Upper lobe of left lung (tissue), 4 donors: ENCODE measurements around the gene BCL2.

Source experiments
- EP300 ChIP-seq, 4 donors: sonication (generic); formaldehyde crosslinking; IDR thresholded peaks; one replicate each; pipeline ENCODE4 v1.5.1; 2017; ENCODE audit warnings: antibody characterized with exemption in 4 of 4, control low read depth in 2 of 4
- TF ChIP-seq, protein P1 (sequence below), 6 experiments: fragments of 450-650 bp in 4 of 6; fragments of 200-600 bp in 2 of 6; sonication (generic) in 2 of 6; IDR thresholded peaks; one replicate each; pipeline ENCODE4 v1.5.1; 2016 to 2019; ENCODE audit warnings: antibody characterized with exemption in 6 of 6

GRCh38 chr18:63286926-63287325 lies 32.6 kb downstream of the BCL2 start:
- TF ChIP-seq, protein P1, sequence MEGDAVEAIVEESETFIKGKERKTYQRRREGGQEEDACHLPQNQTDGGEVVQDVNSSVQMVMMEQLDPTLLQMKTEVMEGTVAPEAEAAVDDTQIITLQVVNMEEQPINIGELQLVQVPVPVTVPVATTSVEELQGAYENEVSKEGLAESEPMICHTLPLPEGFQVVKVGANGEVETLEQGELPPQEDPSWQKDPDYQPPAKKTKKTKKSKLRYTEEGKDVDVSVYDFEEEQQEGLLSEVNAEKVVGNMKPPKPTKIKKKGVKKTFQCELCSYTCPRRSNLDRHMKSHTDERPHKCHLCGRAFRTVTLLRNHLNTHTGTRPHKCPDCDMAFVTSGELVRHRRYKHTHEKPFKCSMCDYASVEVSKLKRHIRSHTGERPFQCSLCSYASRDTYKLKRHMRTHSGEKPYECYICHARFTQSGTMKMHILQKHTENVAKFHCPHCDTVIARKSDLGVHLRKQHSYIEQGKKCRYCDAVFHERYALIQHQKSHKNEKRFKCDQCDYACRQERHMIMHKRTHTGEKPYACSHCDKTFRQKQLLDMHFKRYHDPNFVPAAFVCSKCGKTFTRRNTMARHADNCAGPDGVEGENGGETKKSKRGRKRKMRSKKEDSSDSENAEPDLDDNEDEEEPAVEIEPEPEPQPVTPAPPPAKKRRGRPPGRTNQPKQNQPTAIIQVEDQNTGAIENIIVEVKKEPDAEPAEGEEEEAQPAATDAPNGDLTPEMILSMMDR (IDR thresholded peaks at IDR 0.05): no peak
- TF ChIP-seq EP300 (IDR thresholded peaks at IDR 0.05): no peak
